ENCODE results near the gene PLA2G2F.

DNA sequence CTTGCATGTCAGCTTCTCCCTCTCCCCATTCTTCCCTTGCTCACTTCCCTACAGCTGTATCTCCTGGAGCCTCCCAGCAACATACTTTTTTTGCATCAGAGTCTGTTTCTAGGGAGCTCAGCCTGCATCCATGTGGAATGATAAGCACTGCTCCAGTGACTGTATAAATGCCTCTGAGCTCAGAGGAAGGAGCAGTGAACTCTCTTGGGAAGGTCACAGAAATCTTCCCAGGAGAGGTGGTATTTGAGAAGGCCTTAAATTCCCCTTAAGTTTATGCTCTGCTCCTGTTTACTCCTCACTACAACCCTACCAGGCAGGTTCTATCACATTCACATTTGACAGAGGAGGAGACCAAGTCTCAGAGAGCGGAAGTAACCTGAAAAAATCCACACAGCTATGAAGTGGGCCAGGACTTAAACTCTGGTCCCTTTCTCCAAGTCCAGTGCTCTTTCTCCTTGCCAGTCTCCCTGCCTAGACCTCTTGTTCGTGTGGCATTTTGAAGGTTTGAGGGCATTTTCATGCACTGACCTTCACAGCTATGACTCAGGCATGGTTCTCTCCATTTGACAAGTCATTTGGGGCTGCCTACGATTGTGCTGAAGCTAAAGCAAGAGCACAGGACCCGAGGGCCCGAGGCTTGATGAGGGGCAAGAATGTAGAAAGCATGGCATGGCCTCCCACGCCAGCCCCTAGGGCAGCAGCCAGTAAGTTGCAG, 41.2 kb downstream of the PLA2G2F start:
- TF ChIP-seq FOXA1 (IDR thresholded peaks at IDR 0.05) (no peak), TARDBP (IDR thresholded peaks at IDR 0.05) (no peak), NFRKB (IDR thresholded peaks at IDR 0.05) (no peak), ARNT (IDR thresholded peaks at IDR 0.05) (no peak), HDGF (IDR thresholded peaks at IDR 0.05; ENCODE audit: borderline replicate concordance) (no peak), FOXK2 (IDR thresholded peaks at IDR 0.05) (no peak), PKNOX1 (IDR thresholded peaks at IDR 0.05) (no peak), SUZ12 (IDR thresholded peaks at IDR 0.05) (no peak), SP1 (IDR thresholded peaks at IDR 0.05) (no peak)

Measured in HEK293T (cell line).